Medulla oblongata (tissue), 1 donor: ENCODE data around the gene GFM1.

ENCODE experiments used
- DNase-seq: peaks from one replicate; pipeline ENCODE4 v3.0.0-alpha.2; 2015; ENCODE audit errors: extremely low spot score

Gene GFM1

GRCh38 chr3:158644345-158644908 is at the start of gene GFM1:
GFM1 (plus strand) TSS chr3:158644527; CDS start chr3:158644635, 108 bp downstream.
- DNase-seq = peak; percentile 99

- no peak for DNase-seq
These were observed 43.5 kb upstream of the GFM1 start for GRCh38 chr3:158600787-158601186.

GRCh38 chr3:158602227-158602626 is 42.1 kb upstream of the GFM1 start:
- no peak for DNase-seq

- no peak for DNase-seq
These were observed 26.1 kb upstream of the GFM1 start for GRCh38 chr3:158617982-158618875.

GRCh38 chr3:158625881-158626280 is 18.4 kb upstream of the GFM1 start:
- DNase-seq = no peak

GRCh38 chr3:158631981-158632380 is 12.3 kb upstream of the GFM1 start:
- no peak for DNase-seq

- no peak for DNase-seq
These were observed 3.7 kb upstream of the GFM1 start for GRCh38 chr3:158640646-158641045.

GRCh38 chr3:158642005-158642404 is 2.3 kb upstream of the GFM1 start:
- no peak for DNase-seq

GRCh38 chr3:158642474-158643210 is 1.7 kb upstream of the GFM1 start:
- no peak for DNase-seq

GRCh38 chr3:158649791-158650190 is 5.5 kb downstream of the GFM1 start:
- DNase-seq = no peak

- no peak for DNase-seq
These were observed 6.9 kb downstream of the GFM1 start for GRCh38 chr3:158651192-158651591.

GRCh38 chr3:158652463-158652862 is 8.1 kb downstream of the GFM1 start:
- DNase-seq = no peak

GRCh38 chr3:158658889-158659288 is 14.6 kb downstream of the GFM1 start:
- no peak for DNase-seq

- DNase-seq = peak; percentile 73
These were observed 15.3 kb downstream of the GFM1 start for GRCh38 chr3:158659454-158660237.

- DNase-seq = no peak
These were observed 16.4 kb downstream of the GFM1 start for GRCh38 chr3:158660711-158661110.

GRCh38 chr3:158663246-158663645 is 18.9 kb downstream of the GFM1 start:
- DNase-seq = no peak

- no peak for DNase-seq
These were observed 19.5 kb downstream of the GFM1 start for GRCh38 chr3:158663832-158664231.

- no peak for DNase-seq
These were observed 22.1 kb downstream of the GFM1 start for GRCh38 chr3:158666416-158666815.

- no peak for DNase-seq
These were observed 24.2 kb downstream of the GFM1 start for GRCh38 chr3:158668506-158668905.

GRCh38 chr3:158671821-158672214 is 27.5 kb downstream of the GFM1 start:
- no peak for DNase-seq

GRCh38 chr3:158672215-158673176 is 28.2 kb downstream of the GFM1 start, which contains the start of gene LXN:
LXN (minus strand) TSS chr3:158672648; CDS start chr3:158672478, 170 bp downstream.
- peak; percentile 68 for DNase-seq
